Activated CD4-positive, alpha-beta T cell treated with anti-CD3 and anti-CD28 coated beads for 1 hour (primary cell): Measurements from ENCODE around the gene LYZL2.
"Not testable (repeated sequence)": the region's sequence is repeated elsewhere in the genome, so short reads cannot be mapped to it uniquely, and the experiment has no call there.

ENCODE experiments used
- DNase-seq: peaks from one replicate; pipeline ENCODE4 v3.0.0-alpha.2; 2020

Gene LYZL2

GRCh38 chr10:30637881-30638467 is 8.4 kb upstream of the LYZL2 start:
- DNase-seq = no peak

- no peak for DNase-seq
These were observed 1.6 kb upstream of the LYZL2 start for GRCh38 chr10:30631188-30631587.

- DNase-seq = no peak
These were observed 1.0 kb upstream of the LYZL2 start for GRCh38 chr10:30630571-30630970.

DNA sequence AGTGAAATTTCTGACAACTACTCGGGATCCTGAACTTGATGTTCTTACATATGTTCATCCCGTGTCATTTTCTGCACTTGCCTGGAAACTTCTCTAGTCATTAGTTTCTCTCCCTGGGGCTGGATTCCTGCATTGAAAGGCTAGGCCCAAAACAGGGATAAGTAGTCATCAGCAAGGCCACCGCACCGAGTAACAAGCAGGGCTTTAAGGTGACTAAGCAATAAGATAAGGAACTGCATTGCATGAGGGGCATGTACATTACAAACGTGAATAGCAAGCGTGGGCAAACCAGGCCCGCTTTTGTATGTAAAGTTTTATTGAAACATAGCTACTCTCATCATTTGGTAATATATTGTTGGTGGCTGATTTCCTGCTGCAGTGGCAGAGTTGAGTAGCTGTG is 977 bp downstream of the LYZL2 start:
- DNase-seq = not testable (repeated sequence)

GRCh38 chr10:30626837-30627236 is 2.7 kb downstream of the LYZL2 start:
- DNase-seq = not testable (repeated sequence)

GRCh38 chr10:30626196-30626595 is 3.4 kb downstream of the LYZL2 start:
- DNase-seq = not testable (repeated sequence)

DNA sequence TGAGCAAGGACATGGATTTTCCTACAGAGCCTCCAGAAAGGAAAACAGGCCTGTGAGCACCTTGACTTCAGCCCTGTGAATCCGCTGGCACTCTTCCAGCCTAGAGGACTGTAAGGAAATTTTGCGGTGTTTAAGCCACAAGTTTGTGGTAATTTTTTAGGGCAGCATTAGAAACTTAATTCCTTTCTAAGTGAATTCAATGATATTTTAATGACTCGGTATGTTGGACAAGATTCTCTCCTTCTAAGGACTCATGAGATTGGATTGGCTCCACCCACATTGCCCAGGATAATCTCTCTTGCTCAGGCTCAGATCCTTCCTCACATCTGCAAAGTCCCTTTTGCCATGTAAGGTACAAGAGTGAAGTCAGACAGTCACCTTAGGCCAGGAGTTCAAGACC is 4.5 kb downstream of the LYZL2 start:
- DNase-seq = no peak

DNA sequence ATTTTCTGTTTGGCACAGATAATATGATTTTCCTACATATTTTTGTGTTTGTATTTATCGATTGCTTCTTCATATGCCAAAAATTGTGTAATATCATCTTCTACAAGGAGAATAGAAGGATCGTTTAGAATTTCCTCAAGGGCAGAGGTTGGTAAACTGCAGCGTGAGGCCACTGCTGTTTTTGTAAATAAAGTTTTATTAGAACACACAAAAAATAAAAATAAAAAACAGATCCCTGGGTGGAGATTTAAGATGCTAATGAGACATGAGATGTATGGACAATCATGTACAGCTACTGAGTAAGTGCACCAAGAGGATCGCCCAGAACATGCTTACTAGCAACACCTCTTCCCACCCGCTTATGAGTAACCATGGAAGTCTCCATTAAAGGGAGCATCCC is 9.6 kb downstream of the LYZL2 start:
- DNase-seq = no peak

DNA sequence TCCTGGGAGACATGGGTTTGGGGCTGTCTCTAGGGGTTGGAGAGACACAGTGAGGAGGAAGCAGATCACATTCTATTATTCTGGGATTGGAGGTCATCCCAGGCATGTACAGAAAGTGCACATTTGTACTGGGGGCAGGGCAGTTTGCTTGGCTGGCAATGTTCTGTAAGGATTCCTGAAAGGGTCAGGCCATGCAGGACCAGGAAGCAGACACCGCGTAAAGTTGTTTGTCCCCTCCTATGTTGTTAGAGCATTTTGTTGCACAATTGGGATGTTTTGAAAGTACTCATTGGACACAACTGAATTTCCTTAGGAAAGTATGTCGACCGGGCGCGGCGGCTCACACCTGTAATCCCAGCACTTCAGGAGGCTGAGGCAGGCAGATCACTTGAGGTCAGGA is 12.5 kb downstream of the LYZL2 start:
- DNase-seq = no peak

DNA sequence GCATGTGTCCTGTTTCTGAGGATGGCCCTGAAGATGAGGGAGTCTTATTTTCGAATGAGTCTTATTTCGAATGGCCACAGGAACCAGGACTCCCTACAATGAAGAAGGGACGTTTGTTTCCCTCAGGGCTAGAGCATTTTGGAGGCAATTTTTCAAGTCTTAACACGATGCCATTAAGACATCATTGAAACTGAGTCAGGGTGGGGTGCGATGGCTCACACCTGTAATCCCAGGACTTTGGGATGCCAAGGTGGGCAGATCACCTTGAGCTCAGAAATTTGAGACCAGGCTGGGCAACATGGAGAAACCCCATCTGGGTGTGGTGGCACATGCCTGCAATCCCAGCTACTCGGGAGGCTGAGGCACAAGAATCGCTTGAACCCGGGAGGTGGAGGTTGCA is 18.5 kb downstream of the LYZL2 start:
- DNase-seq = not testable (repeated sequence)

GRCh38 chr10:30607814-30608213 is 21.7 kb downstream of the LYZL2 start:
- no peak for DNase-seq

- no peak for DNase-seq
These were observed 23.2 kb downstream of the LYZL2 start for GRCh38 chr10:30606313-30606712.

- DNase-seq = not testable (repeated sequence)
These were observed 24.0 kb downstream of the LYZL2 start for GRCh38 chr10:30605341-30606121.

DNA sequence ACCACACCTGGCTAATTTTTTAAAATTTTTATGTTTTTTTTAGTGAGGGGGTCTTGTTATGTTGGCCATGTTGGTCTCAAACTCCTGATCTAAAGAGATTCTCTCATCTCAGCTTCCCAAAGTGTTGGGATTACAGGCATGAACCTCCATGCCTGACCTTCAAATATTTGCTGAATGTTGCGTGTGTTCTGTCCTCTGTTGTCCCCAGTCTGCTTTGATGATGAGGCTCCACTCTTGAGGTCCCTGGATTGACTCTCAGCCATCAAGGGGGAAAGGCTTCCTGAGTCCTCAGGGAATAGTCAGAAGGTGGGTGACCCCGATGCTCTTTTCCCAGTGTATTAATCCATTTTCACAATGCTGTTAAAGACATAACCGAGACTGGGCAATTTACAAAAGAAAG is 26.0 kb downstream of the LYZL2 start:
- DNase-seq = no peak

- no peak for DNase-seq
These were observed 26.8 kb downstream of the LYZL2 start for GRCh38 chr10:30602747-30603146.

- no peak for DNase-seq
These were observed 29.5 kb downstream of the LYZL2 start for GRCh38 chr10:30600005-30600404.

- DNase-seq = no peak
These were observed 31.3 kb downstream of the LYZL2 start for GRCh38 chr10:30598105-30598776.

- not testable (repeated sequence) for DNase-seq
These were observed 32.1 kb downstream of the LYZL2 start for GRCh38 chr10:30597433-30597824.

DNA sequence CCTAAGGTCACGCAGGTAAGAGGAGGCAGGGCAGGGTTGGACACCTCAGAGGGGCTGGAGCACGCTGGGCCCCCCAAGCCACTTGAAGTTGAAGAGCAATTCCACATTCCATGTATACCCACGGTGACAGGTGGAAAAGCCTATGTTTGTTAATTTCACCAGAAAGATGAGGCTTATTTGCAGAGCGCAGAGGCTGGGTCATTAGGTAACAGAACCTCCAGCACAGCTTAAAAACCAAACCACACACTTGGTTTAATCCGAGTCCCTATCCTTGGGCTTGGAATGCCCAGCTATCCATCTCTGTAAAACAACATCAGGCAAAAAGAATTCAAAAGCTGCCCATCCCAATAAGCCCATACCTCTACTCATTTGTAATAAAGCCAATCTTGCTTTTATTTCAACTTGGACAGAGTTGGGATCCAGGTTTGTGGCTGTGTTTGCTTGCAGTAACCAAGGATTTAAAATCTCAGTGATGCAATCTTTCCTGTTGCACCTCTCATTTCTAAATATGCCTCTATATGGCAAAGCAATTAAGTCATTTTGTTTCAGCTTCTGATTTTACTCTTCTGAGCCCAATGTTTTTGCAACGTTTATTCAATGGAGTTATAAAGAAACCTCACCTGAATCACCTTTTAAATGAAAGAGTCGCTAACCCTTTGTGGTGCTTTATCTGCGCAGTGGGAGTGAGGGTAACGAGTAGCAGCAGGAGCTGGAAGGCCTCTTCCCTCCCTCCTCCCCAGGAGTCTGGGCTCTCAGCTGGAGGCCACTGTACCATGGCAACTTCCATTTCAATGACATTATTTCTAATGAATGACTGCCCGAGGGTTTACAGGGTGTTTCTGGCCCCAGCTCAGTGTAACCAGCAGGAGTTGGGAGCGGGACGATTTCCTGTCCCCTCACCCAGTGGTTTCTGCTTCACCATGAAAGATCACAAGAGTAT is 32.8 kb downstream of the LYZL2 start:
- not testable (repeated sequence) for DNase-seq

DNA sequence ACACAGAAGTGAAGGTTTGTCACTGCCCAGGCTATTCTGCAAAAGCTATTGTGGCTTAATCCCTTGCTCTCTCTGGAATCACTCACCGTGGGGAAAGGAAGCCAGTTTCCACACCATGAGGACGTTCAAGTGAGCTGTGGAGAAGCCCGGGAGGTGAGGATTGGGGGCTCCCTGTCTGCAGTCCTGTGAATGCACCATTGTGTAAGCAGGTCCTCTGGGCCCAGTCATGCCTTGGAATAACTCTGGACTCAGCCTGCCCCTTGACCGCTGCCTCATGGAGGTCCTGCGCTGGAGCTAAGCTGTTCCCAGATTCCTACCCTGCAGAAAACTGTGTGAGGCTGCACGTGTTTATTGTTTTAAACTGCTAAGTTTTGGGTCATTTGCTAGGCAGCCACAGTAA is 33.5 kb downstream of the LYZL2 start:
- no peak for DNase-seq

DNA sequence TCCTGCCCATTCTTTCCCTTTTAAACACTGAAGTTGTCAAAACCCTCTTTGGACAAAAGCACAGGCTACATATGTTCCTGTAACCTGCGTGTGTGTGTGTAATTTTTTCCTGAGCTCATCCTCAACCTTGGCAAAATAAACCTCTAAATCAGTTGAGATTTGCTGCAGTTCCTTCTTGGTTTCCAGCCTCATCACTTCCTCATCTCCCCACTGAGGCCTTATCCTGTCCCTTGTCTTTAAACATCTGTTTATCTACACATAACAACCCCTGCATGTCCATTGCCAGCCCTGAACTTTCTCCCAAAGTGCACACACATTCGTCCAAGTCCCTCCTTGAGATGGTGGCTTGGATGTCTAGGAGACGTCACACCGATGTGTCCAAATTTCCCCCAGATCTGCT is 35.5 kb downstream of the LYZL2 start:
- no peak for DNase-seq

DNA sequence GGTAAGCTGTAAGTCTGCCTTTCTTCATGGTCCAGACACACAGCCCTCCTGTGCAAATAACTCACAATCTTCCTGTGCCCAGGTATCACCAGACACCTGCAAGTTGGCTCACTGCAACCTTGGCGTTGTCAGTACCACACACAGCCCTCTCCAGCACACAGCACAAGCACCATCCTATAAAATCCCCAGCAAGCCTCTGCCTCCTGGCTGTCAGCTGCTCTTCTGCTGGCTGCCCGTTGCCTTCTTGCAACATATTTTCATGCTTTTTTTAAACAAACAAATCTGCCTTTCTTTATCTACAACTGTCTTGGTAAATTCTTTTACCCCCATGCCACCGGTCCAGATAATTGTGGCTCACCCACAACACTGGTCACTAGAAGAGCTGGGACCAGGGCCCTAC is 36.8 kb downstream of the LYZL2 start:
- DNase-seq = not testable (repeated sequence)

GRCh38 chr10:30591249-30591670 is 38.3 kb downstream of the LYZL2 start:
- no peak for DNase-seq
